ENCODE results near the gene CCNY. TPM values are rescaled to one million over a fixed set of nuclear protein-coding genes. Genes with fewer than 3 reads are reported as not detected.
A peak's percentile ranks its signal among the peaks of the same experiment; 100 is the strongest.

Gene CCNY
- total RNA-seq, 1 donor from 2014 or later: 85.9 TPM

DNA sequence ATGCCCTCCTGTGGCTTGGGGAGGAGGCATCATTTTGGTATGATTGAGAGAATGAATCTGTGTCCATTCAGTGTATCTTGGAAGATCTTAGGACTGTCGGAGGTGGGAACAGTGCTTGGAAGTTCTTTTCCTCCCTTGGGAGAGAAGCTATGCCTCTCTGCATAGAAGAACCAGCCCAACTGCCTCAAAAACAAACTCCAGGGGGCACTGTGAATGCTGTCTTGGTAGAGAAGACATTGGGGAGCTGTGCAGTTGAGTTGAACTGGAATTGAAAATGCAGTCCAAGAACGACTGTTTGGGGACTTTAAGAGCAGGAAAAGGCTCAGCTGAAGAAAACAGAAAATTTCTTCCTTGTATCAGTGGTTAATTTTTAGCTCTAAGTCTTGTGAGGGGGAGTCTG, 263.9 kb downstream of the CCNY start:
- peaks cover 3% of the 10 kb centered on the region for H3K9me3 Mint-ChIP-seq (ENCODE audit: unreplicated experiment)
- Histone ChIP-seq H3K27me3 (ENCODE audit: insufficient read depth, low read length) (no peaks in the 10 kb centered on the region), H2AFZ (ENCODE audit: low read depth, low read length) (no peak overlapping the region), H3K4me3 (ENCODE audit: insufficient read depth, low read depth, low read length) (no peak overlapping the region), H3K4me1 (ENCODE audit: insufficient read depth, low read length) (no peaks in the 10 kb centered on the region), H3K9me3 (ENCODE audit: insufficient read depth, low read depth, low read length) (no peaks in the 10 kb centered on the region), H3K79me2 (ENCODE audit: insufficient read depth, low read length) (no peaks in the 10 kb centered on the region), H4K20me1 (ENCODE audit: insufficient read depth, low read length) (no peaks in the 10 kb centered on the region), H3K9ac (ENCODE audit: low read length) (no peak overlapping the region), H3K4me2 (ENCODE audit: low read length) (no peak overlapping the region), H3K36me3 (ENCODE audit: insufficient read depth, low read length) (no peaks in the 10 kb centered on the region), H3K27ac (ENCODE audit: low read depth, low read length) (no peak overlapping the region)
- H3K4me1 Mint-ChIP-seq (ENCODE audit: low read depth, unreplicated experiment): no peaks in the 10 kb centered on the region
- no peak overlapping the region for H3K27ac Mint-ChIP-seq (ENCODE audit: unreplicated experiment)
- H3K4me3 Mint-ChIP-seq (ENCODE audit: unreplicated experiment): no peak overlapping the region
- H3K27me3 Mint-ChIP-seq (ENCODE audit: low read depth, unreplicated experiment): peaks cover 10% of the 10 kb centered on the region
- H3K36me3 Mint-ChIP-seq (ENCODE audit: low read depth, unreplicated experiment): no peaks in the 10 kb centered on the region
- DNase-seq (ENCODE audit: low read depth) (no peak), FAIRE-seq (no peak)
- TF ChIP-seq EZH2 (IDR thresholded peaks at IDR 0.05; ENCODE audit: insufficient read depth, low read length) (no peak), CTCF (IDR thresholded peaks at IDR 0.05; ENCODE audit: insufficient read depth, low read depth, low read length) (peak; percentile 27)

DNA sequence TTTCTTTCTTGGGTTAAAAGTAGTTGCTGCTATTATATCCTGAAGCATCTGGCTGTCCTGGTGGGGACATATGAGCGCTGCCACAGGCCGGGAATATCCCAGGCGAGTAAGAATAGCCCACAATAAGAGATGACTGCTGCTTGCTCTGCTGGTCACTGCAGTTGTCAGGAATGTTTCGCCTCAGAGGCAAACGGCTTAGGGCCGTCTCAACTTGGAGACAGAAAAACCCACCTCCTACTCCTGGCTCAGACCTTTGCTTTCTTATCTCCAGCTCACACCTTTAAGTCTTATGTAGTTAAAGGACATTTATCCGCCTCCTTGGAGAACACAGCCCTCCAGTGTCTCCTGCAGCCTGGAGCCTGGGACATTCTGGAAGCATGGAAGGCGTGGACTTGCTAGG, 268.9 kb downstream of the CCNY start, which contains the start of gene GJD4:
GJD4 (plus strand) TSS at position 151 of the 400 bp plus-strand sequence; CDS start at position 378, 227 bp downstream.
- H3K4me2 ChIP-seq (ENCODE audit: low read length): no peak within 1 kb of the TSS
- Mint-ChIP-seq H3K4me1 (ENCODE audit: low read depth, unreplicated experiment) (no peaks in the 10 kb centered on the region), H3K27ac (ENCODE audit: unreplicated experiment) (no peak within 1 kb of the TSS), H3K4me3 (ENCODE audit: unreplicated experiment) (no peak within 1 kb of the TSS), H3K27me3 (ENCODE audit: low read depth, unreplicated experiment) (peaks cover 5% of the 10 kb centered on the region), H3K36me3 (ENCODE audit: low read depth, unreplicated experiment) (no peaks in the 10 kb centered on the region), H3K9me3 (ENCODE audit: unreplicated experiment) (peaks cover 7% of the 10 kb centered on the region)
- peaks cover 7% of the 10 kb centered on the region for H3K4me1 ChIP-seq (ENCODE audit: insufficient read depth, low read length)
- no peaks in the 10 kb centered on the region for H3K36me3 ChIP-seq (ENCODE audit: insufficient read depth, low read length)
- H3K9ac ChIP-seq (ENCODE audit: low read length): no peak within 1 kb of the TSS
- no peaks in the 10 kb centered on the region for H3K27me3 ChIP-seq (ENCODE audit: insufficient read depth, low read length)
- no peak for TF ChIP-seq CTCF (IDR thresholded peaks at IDR 0.05; ENCODE audit: insufficient read depth, low read depth, low read length)
- no peak for TF ChIP-seq EZH2 (IDR thresholded peaks at IDR 0.05; ENCODE audit: insufficient read depth, low read length)
- no peaks in the 10 kb centered on the region for H4K20me1 ChIP-seq (ENCODE audit: insufficient read depth, low read length)
- no peak within 1 kb of the TSS for H3K4me3 ChIP-seq (ENCODE audit: insufficient read depth, low read depth, low read length)
- H2AFZ ChIP-seq (ENCODE audit: low read depth, low read length): no peak within 1 kb of the TSS
- no peaks in the 10 kb centered on the region for H3K9me3 ChIP-seq (ENCODE audit: insufficient read depth, low read depth, low read length)
- no peaks in the 10 kb centered on the region for H3K79me2 ChIP-seq (ENCODE audit: insufficient read depth, low read length)
- DNase-seq (ENCODE audit: low read depth) (no peak), FAIRE-seq (no peak)
- no peak within 1 kb of the TSS for H3K27ac ChIP-seq (ENCODE audit: low read depth, low read length)

GRCh38 chr10:35606430-35606829, 270.1 kb downstream of the CCNY start:
- Histone ChIP-seq H3K79me2 (ENCODE audit: insufficient read depth, low read length) (no peaks in the 10 kb centered on the region), H2AFZ (ENCODE audit: low read depth, low read length) (no peak overlapping the region), H4K20me1 (ENCODE audit: insufficient read depth, low read length) (no peaks in the 10 kb centered on the region), H3K4me3 (ENCODE audit: insufficient read depth, low read depth, low read length) (no peak overlapping the region), H3K36me3 (ENCODE audit: insufficient read depth, low read length) (no peaks in the 10 kb centered on the region), H3K9me3 (ENCODE audit: insufficient read depth, low read depth, low read length) (no peaks in the 10 kb centered on the region), H3K4me1 (ENCODE audit: insufficient read depth, low read length) (peaks cover 7% of the 10 kb centered on the region), H3K9ac (ENCODE audit: low read length) (no peak overlapping the region), H3K4me2 (ENCODE audit: low read length) (no peak overlapping the region), H3K27ac (ENCODE audit: low read depth, low read length) (no peak overlapping the region), H3K27me3 (ENCODE audit: insufficient read depth, low read length) (no peaks in the 10 kb centered on the region)
- TF ChIP-seq EZH2 (IDR thresholded peaks at IDR 0.05; ENCODE audit: insufficient read depth, low read length) (no peak), CTCF (IDR thresholded peaks at IDR 0.05; ENCODE audit: insufficient read depth, low read depth, low read length) (no peak)
- H3K36me3 Mint-ChIP-seq (ENCODE audit: low read depth, unreplicated experiment): no peaks in the 10 kb centered on the region
- peak; percentile 32 for DNase-seq (ENCODE audit: low read depth)
- H3K27ac Mint-ChIP-seq (ENCODE audit: unreplicated experiment): no peak overlapping the region
- no peak for FAIRE-seq
- H3K27me3 Mint-ChIP-seq (ENCODE audit: low read depth, unreplicated experiment): peaks cover 7% of the 10 kb centered on the region
- H3K4me3 Mint-ChIP-seq (ENCODE audit: unreplicated experiment): no peak overlapping the region
- H3K9me3 Mint-ChIP-seq (ENCODE audit: unreplicated experiment): peaks cover 3% of the 10 kb centered on the region
- H3K4me1 Mint-ChIP-seq (ENCODE audit: low read depth, unreplicated experiment): no peaks in the 10 kb centered on the region

All from astrocyte (in vitro differentiated cells and primary cell).